Adipose tissue (tissue), 3 donors: ENCODE data around the gene NEK3. TPM values are rescaled to one million over a fixed set of nuclear protein-coding genes. Genes with fewer than 3 reads are reported as not detected.
"Not testable (repeated sequence)": the region's sequence is repeated elsewhere in the genome, so short reads cannot be mapped to it uniquely, and the experiment has no call there.

ENCODE experiments used
- H3K27ac ChIP-seq: one replicate; pipeline ENCODE4 v1.5.1; 2013; ENCODE audit warnings: low read depth, low read length
- WGBS, 3 donors: extraction: QIAGEN DNeasy Blood & Tissue Kit; methylation state at CpG; one replicate each; pipeline ENCODE4 v1.1.7; 2013; 5-methylcytosine and 5-hydroxymethylcytosine counted together
- polyA plus RNA-seq, 3 donors: library from polyadenylated mRNA; stranded (reverse); fragments of 200-250 nt; gene quantifications; one replicate each; pipeline ENCODE4 v1.2.3, GENCODE V29; 2013
- donor health status: healthy with polysubstance abuse.
- donor health status: Bipolar disorder and iron deficiency.
- donor health status: healthy.

NEK3 gene
- polyA plus RNA-seq, 3 donors = 8.2 to 32.2 (median 9.5) TPM

- H3K27ac ChIP-seq = not testable (repeated sequence)
- WGBS, 3 donors = 53 to 79% (median 57%) methylated on average over 6 of the region's 6 CpGs
These were observed 14.6 kb upstream of the NEK3 start for GRCh38 chr13:52173970-52174369.

GRCh38 chr13:52173373-52173772, 14.0 kb upstream of the NEK3 start:
- 84 to 87% (median 87%) methylated on average over 3 of the region's 3 CpGs for WGBS, 3 donors
- no peak overlapping the region for H3K27ac ChIP-seq

GRCh38 chr13:52171686-52172085, 12.3 kb upstream of the NEK3 start:
- not testable (repeated sequence) for H3K27ac ChIP-seq
- 81 to 88% (median 84%) methylated on average over 1 of the region's 1 CpG for WGBS, 3 donors

- WGBS, 3 donors = 61 to 93% (median 91%) methylated on average over 1 of the region's 1 CpG
- not testable (repeated sequence) for H3K27ac ChIP-seq
These were observed 11.5 kb upstream of the NEK3 start for GRCh38 chr13:52170828-52171391.

- H3K27ac ChIP-seq = no peak overlapping the region
- 85 to 95% (median 94%) methylated on average over 5 of the region's 5 CpGs for WGBS, 3 donors
These were observed 10.4 kb upstream of the NEK3 start for GRCh38 chr13:52169839-52170238.

- 52 to 55% (median 53%) methylated on average over 2 of the region's 2 CpGs for WGBS, 3 donors
These were observed 6.0 kb upstream of the NEK3 start for GRCh38 chr13:52165411-52165810.

GRCh38 chr13:52164989-52165388, 5.6 kb upstream of the NEK3 start:
- no peak overlapping the region for H3K27ac ChIP-seq

More at GRCh38 chr13:52165411-52165810, 6.0 kb upstream of the NEK3 start:
- no peak overlapping the region for H3K27ac ChIP-seq

- not testable (repeated sequence) for H3K27ac ChIP-seq
- 90 to 95% (median 92%) methylated on average over 3 of the region's 3 CpGs for WGBS, 3 donors
These were observed 4.5 kb upstream of the NEK3 start for GRCh38 chr13:52163878-52164277.

- 55 to 66% (median 64%) methylated on average over 5 of the region's 5 CpGs for WGBS, 3 donors
- no peak overlapping the region for H3K27ac ChIP-seq
These were observed 3.1 kb upstream of the NEK3 start for GRCh38 chr13:52162279-52163101.

GRCh38 chr13:52161181-52161646, 1.8 kb upstream of the NEK3 start:
- 69 to 84% (median 74%) methylated on average over 3 of the region's 3 CpGs for WGBS, 3 donors
- no peak overlapping the region for H3K27ac ChIP-seq

GRCh38 chr13:52160506-52160905, 1.1 kb upstream of the NEK3 start:
- WGBS, 3 donors = 51 to 79% (median 52%) methylated on average over 6 of the region's 6 CpGs
- H3K27ac ChIP-seq = no peak overlapping the region

- H3K27ac ChIP-seq = no peak overlapping the region
These were observed 656 bp upstream of the NEK3 start for GRCh38 chr13:52160053-52160452.

GRCh38 chr13:52158629-52159158, 703 bp downstream of the NEK3 start:
- no peak overlapping the region for H3K27ac ChIP-seq
- 8 to 12% (median 10%) methylated on average over 17 of the region's 17 CpGs for WGBS, 3 donors

More at GRCh38 chr13:52160053-52160452, 656 bp upstream of the NEK3 start:
- 97 to 98% (median 97%) methylated on average over 6 of the region's 6 CpGs for WGBS, 3 donors

- H3K27ac ChIP-seq = no peak overlapping the region
- 29 to 50% (median 35%) methylated on average over 1 of the region's 1 CpG for WGBS, 3 donors
These were observed 2.6 kb downstream of the NEK3 start for GRCh38 chr13:52156724-52157261.

GRCh38 chr13:52155177-52155576, 4.2 kb downstream of the NEK3 start:
- H3K27ac ChIP-seq = no peak overlapping the region
- WGBS, 3 donors = 95 to 97% (median 95%) methylated on average over 1 of the region's 1 CpG

- H3K27ac ChIP-seq = no peak overlapping the region
- 80 to 93% (median 86%) methylated on average over 1 of the region's 1 CpG for WGBS, 3 donors
These were observed 12.2 kb downstream of the NEK3 start for GRCh38 chr13:52147225-52147624.

GRCh38 chr13:52141299-52141698, 18.1 kb downstream of the NEK3 start:
- 48 to 59% (median 57%) methylated on average over 2 of the region's 2 CpGs for WGBS, 3 donors
- H3K27ac ChIP-seq = no peak overlapping the region

GRCh38 chr13:52137489-52137888, 21.9 kb downstream of the NEK3 start:
- 81 to 91% (median 88%) methylated on average over 3 of the region's 3 CpGs for WGBS, 3 donors
- no peak overlapping the region for H3K27ac ChIP-seq

- H3K27ac ChIP-seq = no peak overlapping the region
These were observed 22.6 kb downstream of the NEK3 start for GRCh38 chr13:52136763-52137162.
